Measurements from ENCODE around the gene MYPOP.
A peak's percentile ranks its signal among the peaks of the same experiment; 100 is the strongest.

MYPOP gene, protein sequence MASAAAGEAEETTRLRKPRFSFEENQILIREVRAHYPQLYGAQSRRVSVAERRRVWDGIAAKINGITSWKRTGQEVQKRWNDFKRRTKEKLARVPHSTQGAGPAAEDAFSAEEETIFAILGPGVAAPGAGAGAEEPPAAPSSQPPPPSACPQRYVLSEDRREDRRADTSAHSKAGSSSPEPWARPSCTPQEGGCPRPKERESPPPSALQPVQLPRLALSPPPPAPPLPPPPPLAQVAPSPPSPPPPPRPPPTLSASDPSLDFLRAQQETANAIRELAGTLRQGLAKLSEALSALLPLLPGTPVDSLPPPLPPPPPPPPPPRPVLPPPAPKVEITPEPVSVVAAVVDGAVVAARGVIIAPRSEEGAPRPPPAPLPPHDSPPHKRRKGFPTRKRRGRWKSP

DNA sequence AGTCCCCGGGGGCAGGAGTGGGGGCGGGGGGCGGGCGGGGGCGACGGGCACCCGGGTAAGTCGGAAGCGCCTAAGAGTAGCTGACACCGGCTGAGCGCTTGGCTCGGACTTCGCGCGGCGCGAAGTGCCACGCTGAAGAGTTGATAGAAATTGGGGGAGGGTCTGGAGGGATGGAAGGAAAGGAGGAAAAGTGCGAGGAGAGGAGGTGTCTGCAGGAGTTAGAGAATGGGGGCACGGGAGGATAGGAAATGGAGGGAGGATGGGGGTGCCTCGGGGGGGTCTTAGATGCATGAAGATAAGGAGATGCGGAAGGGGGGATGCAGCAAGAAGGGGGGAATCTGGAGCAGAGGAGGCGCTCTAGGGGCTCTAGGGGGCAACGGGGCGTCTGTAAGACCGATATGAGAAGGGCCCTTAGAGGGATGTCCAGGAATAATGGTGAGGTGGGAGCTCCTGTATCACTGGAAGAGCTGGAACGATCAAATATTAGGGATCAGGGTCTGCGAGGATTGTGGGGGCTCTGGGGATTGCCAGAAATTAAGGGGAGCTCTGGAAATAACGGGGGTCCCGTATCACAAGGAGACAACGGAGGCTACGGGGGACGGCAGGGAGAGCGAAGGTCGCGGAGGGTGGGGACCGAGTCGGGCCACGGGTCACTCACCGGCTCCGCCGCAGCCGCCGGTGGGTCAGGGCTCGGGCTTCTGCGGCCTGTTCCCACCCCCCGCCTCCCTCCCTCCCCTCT lies at the start of gene MYPOP:
TSS of gene MYPOP (minus strand) at position 702 of the 739 bp plus-strand sequence. CDS start 840 bp downstream, outside the sequence.
- DNase-seq (ENCODE audit: low read depth) = no peak

DNA sequence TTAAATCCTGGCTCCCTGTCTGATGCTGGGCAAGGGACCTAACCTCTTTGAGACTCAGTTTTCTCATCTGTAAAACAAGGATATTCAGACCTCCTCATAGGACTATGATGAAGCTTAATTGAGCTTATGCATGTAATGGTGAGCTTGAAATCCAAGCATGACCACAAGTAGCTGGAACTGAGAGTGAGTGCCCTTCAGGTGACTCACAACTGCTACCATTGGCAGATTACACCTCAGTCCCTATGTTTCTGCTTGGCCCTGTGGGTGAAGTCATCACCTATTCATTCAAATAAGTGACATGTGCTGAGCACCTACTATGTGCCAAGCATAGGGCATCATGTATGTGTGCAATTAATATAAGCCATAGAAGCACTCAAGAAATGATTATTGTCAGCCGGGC lies 45.5 kb upstream of the MYPOP start:
- no peak for DNase-seq (ENCODE audit: low read depth)

DNA sequence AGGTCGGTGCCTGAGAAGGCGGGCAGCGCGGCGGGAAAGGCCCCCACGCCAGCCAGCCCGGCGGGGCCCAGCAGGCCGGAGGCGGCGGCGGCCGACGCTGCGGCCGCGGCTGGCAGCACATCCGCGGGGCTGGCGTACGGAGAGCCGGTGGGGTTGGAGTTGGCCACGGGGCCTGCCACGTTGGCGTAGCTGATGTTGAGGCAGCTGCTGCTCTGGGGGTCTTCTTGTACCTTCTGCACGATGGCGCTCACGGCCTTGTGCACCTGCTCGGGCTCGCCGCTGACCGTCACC lies 38.0 kb upstream of the MYPOP start:
- DNase-seq (ENCODE audit: low read depth) = no peak

DNA sequence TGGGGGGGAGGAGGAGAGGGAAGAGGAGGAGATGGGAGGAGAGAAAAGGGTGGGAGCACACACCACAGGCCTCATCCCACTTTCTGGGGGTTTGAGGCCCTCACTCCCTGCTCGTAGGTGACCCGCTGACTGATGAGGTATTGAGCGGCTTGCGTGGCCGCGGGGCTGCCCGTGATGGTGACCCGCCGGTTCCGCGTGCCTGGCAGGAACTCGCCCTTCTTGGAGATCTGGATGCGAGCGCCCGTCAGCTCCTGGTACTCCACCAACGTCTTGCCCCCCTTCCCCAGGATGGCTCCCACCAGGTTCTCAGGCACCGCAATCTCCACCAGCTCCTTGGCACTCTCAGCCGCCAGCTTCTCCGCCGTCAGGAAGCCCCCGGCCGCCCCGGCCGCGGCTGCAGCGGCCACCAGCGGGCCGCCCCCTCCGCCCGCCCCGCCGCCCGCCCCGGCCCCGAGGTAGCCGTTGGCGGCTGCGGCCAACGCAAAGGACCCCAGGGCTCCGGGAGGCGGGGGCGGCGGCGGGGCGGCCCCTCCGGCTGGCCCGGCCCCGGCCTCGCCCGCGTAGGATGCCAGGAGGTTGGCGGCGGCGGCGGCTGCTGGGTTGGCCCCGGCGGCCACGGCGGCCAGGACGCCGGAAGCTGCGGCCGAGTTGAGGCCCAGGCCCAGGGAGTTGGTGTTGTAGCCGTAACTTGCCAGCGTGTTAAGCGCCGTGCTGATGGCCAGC lies 37.5 kb upstream of the MYPOP start:
- DNase-seq (ENCODE audit: low read depth) = no peak

DNA sequence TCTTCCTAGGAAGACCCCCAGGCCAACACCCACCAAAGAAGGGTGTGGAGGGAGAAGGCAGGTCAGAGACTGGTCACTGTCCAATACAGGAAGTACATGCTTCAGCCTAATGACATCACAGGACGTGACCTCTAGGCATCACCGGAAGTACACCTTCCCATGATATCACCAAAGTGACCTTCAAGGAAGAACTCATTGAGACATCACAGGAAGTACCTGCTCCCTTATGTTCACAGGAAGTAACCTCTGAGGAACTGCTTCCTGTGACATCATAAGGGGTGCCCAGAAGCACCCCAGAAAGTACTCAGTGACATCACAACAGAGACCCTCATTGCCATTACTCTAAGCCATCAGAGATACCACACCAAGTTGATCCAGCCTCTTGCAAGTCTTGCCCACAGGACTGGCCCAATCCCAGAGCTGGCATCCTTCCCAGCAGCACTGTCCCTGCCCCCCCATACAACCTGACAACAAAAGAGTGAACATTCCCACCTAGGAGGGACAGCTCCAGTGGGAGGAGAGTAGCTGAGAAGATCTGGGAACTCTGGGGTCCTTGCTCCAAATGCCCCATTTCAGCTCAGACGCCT lies 36.4 kb upstream of the MYPOP start:
- no peak for DNase-seq (ENCODE audit: low read depth)

DNA sequence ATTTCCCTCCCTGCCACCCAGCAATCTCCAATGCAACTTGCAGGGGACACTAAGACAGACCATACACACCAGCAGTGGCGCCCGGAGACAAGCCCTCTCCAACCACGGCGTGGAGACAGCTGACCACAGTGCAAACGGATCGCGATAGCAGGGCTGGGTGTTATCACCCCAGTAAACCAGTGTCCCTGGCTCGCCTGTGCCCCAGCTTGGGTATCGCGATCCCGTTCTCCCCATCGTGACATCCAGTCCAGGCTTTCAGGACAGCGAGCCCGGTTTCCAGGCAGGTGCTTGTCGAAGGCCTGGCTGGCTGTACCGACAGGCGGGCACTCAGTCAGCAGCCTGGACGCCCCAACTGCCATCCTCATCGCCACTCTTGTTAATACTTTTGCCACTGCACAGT lies 32.9 kb upstream of the MYPOP start:
- DNase-seq (ENCODE audit: low read depth) = no peak

DNA sequence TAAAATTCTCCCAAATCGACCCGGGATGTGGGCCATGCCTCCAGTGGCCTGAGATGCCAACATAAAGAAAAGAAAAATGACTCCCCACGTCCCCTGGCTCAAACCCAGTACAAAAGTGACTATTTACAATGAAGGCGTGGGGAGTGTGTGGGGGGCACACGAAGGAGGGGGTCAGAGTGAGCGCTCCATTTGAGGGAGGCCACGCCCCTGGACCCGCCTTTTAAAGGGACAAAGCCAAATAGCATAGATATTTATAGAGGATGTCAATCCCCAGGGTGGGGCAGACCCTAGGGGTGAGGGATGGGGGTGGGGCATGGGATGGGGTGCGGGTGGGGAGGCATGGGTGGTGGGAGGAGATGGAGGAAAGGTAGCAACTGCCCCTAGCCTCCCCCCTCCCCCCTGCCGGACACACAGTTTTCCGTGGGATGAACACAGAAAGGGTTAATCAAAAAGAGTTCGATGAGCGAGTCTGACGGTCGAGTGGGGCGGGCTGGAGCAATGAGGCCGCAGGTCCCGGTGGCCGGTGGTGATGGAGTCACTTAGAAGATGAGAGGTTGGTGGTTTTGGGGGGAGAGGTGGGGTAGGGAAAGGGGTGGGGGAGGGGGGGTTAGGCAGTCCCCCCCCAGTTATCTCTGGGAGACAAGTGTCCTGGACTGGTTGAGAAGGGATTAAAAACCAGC lies 32.3 kb upstream of the MYPOP start:
- DNase-seq (ENCODE audit: low read depth) = no peak

DNA sequence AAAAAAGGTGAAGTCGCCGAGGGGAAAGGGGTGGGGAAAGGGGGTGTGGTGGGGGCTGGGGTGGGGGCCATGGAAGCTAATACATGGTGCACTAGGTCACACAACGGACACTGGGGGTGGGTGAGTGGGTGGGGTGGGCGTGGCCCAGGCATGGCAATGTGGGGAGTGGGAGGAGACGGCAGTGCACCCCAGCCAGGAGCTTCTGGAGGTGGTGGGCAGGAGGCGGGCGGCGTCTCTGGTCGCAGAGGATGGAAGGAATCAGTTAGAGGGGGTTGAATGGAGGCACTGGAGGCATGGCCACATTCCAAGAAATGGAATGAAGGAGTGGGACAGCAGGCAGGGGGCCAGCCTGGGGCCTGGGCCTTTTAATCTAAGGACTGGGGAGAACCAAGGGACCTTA lies 31.3 kb upstream of the MYPOP start:
- DNase-seq (ENCODE audit: low read depth) = no peak

DNA sequence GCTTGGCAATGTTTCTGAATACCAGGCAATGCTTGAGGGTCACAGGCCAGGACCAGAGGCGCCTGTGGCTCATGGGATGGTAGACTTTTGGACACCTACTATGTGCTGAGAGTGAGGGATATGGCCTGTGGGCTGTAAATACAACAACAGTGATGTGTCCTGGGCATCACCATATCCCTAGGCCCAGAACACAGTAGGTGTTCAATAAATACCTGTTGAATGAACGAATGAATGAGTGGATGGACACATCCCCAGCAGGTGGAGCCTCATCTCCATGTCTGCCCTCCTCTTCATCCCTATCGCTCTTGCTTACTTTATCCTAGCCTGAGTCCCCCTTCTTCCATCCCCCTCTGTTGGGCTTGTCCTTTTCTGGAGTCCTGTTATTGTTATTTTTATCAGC lies 28.6 kb upstream of the MYPOP start:
- DNase-seq (ENCODE audit: low read depth) = no peak

DNA sequence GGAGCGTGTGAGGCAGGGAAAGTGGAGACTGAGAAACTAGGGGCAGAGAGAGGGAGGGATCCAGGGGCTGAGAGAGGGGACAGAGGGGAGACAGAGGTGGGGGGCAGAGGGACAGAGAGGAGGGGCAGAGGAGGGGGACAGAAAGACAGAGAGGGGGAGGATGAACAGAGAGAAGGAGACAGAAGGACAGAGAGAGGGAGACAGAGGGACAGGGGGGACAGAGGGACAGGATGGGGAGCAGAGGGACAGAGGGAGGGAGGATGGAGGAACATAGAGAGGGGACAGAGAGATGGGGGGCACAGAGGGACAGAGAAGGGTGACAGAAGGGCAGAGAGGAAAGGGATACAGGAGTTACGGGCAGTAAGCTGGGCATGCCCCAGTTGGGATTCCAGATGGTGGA lies 26.8 kb upstream of the MYPOP start:
- DNase-seq (ENCODE audit: low read depth) = no peak

DNA sequence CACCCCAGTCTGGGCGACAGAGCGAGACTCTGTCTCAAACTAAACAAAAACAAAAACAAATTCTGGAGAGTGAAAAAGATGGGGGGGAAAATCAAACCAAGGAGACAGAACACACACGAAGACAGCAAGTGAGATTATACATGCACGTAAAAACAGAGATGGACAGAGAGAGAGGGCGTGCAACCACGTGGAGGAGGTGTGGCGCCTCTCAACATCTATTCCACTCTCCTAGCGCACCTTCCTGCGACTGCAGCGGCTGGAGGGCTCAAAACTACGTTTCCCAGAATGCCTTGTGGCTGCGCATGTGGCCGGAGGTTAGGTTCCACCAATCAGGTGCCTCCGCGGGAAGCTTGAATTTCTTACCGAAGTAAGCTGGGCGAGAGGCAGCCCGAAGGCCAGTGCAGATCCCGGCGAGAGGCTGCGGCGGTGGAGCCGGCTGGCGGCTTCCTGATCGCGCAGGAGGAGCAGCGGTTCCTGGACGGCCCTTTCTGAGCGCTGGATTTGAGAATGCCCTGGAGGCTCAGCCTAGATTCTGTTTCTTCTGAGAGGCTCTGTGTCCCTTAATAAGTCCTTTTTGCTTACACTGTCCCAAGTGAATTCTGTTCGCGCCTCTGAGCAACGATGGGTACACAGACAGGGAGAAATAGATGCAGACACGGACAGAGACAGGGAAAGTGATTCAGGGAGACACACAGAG lies 25.3 kb upstream of the MYPOP start:
- peak; percentile 63 for DNase-seq (ENCODE audit: low read depth)

DNA sequence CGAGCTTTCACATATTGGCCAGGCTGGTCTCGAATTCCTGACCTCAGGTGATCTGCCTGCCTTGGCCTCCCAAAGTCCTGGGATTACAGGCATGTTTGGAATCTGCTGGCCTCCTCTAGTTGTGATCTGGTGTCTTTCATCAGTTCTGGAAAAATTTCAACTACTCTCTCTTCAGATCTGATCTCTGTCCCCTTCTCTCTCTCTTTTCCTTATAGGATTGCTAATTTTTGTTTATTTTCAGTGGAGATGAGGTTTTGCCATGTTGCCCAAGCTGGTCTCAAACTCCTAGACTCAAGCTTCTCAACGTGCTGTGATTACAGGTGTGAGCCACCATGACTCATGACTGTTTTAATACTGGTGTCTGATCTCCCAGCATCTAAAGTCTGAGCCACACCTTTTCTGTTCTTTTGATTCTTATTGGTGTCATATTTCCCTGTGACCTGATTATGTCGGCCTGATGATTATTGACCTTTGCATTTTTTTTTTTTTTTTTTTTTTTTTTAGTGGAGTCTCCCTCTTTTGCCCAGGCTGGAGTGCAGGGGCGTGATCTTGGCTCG lies 22.6 kb upstream of the MYPOP start:
- no peak for DNase-seq (ENCODE audit: low read depth)

DNA sequence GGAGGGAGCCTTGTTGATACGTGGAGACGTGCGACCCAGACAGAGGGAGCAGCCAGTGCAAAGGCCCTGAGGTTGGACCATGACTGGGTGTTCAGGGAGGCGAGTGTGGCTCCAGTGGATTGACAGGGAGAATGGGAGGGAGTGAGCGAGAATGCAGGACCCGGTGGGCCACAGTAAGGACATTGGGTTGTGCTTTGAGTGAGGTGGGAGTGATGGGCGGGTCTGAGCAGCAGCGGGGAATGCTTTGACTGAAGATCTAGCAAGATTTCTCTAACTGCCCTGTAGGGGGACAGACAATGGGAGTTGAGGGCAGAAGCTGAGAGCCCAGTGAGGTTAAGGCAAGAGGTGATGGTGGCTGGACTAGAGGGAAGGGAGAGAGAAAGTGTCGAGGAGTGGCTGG lies 19.9 kb upstream of the MYPOP start:
- no peak for DNase-seq (ENCODE audit: low read depth)

DNA sequence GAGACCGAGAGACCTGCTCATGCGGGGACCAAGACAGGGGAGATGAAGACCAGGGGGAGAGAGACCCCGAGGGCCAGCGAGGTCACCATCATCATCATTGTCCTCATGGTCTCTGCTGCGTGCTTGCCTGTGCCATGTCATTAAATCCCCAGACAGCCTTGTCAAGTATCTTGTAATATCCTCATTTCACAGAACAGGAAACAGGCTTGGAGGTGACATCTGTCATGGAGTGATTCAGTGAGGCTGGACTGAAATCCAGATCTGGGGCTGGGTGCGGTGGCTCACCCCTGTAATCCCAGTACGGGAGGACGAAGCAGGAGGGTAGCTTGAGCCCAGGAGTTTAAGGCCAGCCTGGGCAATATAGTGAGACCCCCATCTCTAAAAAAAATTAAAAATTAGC lies 18.0 kb upstream of the MYPOP start:
- DNase-seq (ENCODE audit: low read depth) = no peak

DNA sequence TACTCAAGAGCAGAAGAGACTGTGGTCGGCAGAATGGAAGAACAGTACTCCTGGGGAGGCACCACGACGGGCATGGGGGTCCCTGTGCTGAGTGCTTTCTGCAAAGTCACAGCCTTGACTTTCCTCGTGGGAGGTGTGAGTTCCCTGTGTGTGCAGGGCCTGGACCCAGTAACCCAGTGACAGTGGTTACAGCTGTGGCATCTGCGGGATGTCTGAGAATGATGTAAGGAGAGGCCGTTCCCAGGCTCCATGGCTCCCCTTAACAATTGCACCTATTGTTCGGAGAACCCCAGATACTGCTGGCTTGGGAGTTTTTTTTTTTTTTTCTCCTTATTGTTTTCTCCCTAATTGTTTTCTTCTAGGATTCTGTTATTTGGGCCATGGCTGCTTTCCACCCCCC lies 17.3 kb upstream of the MYPOP start:
- no peak for DNase-seq (ENCODE audit: low read depth)

DNA sequence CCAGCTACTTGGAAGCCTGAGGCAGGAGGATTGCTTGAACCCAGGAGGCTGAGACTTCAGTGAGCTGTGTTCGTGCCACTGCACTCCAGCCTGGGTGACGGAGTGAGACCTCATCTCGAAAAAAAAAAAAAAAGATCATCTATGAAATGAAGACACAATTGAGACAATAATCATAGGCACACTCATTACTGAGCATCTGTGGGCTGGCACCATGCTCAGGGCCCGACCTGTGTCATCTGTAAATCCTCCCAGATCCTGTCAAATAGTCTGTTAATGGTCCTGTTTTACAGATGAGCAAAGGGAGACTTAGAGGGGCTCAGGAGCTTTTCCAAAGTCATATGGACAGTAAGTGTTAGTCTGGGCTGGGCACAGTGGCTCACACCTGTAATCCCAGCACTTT lies 16.3 kb upstream of the MYPOP start:
- no peak for DNase-seq (ENCODE audit: low read depth)

DNA sequence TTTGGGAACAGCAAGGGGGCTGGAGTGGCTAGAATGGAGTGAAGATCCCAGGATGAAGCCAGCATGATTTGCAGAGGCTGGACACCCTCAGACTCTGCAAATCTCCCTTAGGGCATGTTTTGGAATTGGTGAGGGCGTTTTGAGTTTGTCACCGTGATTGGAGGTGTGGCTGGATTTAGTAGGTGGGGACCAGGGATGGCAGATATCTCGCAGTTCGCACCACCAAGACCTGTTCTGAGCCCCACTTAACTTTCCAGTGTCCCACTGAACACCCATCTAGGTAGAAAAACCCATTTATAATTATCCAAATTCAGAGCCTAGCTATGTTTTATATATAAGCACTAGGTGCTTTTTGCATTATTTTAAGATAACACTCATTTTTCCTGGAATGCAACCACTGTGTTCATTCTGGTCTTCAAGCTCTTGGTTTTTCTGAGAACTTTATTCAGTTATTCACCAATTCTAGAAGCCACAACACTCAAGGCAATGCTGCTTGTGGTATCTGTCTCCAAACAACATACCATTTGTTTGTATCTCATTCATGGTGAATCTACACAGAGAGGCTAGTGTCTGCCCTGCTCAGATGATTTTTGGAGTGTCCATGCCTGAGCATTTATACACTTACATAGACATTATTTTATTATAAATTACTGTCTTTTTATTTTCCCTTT lies 15.1 kb upstream of the MYPOP start:
- no peak for DNase-seq (ENCODE audit: low read depth)

DNA sequence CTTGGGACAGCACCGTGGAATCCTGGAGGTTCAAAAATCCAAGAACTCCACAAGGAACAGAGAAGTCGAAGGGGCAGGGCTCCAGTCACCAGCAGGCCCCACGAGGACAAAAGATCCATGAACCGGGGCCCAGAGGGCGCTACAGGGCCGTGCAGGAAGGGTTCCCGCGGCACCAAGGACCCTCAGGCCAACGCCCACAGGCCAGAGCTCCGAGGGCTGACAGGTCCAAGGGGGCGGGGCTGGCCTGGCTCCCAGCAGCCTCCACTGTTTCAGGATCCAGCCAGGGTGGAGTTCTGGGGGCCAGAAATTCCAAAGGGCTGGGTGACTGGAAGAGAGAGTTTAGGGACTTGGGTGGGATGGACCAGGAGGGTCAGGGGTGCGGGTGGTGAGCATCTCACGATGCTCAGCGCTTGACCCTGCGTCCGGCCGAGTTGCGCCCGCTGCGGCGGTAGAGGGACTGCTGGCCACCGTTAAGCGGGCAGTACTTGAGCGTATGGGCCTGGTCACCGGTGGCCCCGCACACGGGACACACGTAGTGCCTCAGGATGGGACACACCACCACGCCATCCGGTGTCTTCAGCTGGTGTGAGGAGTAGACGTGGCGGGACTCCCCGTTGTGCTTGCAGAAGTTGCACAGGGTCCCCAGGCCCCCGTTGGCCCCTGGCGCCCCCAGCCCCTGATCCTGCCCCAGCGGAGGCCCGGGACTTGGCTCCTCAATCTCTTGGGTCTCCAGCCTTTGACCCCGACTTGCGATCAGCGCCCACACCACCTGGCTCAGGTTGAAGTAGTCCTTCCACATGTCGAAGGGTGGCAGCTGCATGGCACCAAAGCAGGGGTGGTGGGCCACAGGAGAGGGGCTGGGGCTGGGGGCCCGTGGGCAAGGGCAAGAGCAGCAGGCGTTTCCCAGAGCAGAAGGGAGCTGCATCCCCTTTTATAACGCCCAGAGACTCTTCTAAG lies 11.7 kb upstream of the MYPOP start, which contains the start of gene NANOS2:
TSS of gene NANOS2 (minus strand) at position 905 of the 957 bp plus-strand sequence. CDS start at position 820, 85 bp downstream.
- no peak for DNase-seq (ENCODE audit: low read depth)

DNA sequence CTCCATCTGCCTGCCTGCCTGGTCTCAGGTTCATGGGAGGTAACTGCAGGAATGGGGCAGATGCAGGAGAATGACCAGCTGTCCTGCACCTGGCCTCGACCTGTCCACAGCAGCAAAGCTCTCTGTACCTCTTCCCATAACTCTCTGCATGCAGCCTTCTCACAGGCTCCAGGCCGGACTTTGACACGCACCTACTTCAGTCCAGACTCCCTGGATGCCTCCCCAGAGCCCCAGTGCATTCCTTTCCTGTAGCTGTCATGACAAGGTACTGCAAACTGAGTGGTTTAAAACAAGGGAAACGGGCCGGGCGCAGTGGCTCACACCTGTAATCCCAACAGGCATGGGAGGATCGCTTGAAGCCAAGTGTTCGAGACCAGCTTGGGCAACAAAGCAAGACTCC lies 8.9 kb upstream of the MYPOP start:
- no peak for DNase-seq (ENCODE audit: low read depth)

All from stromal cell of bone marrow (primary cell).